Epithelial cell of esophagus (primary cell): ENCODE measurements around the gene NELFB.

Experiments used
- DNase-seq: peaks from one replicate; pipeline ENCODE4 v3.0.0; 2010; ENCODE audit warnings: low read depth
- H3K4me3 ChIP-seq: 2 replicates; pipeline ENCODE4 v1.5.1; 2011; ENCODE audit warnings: mild to moderate bottlenecking, low read length, control low read depth
- CTCF ChIP-seq: IDR thresholded peaks from 2 replicates; pipeline ENCODE4 v1.5.1; 2011; ENCODE audit warnings: low read depth, mild to moderate bottlenecking, low read length, control low read depth, inconsistent platforms; ENCODE audit not compliant: insufficient read depth; ENCODE audit errors: missing control alignments

The NELFB gene

GRCh38 chr9:137320555-137321384 lies 65.6 kb downstream of the NELFB start:
- TF ChIP-seq CTCF, result no peak
- DNase-seq, result no peak
- no peak overlapping the region for H3K4me3 ChIP-seq

DNA sequence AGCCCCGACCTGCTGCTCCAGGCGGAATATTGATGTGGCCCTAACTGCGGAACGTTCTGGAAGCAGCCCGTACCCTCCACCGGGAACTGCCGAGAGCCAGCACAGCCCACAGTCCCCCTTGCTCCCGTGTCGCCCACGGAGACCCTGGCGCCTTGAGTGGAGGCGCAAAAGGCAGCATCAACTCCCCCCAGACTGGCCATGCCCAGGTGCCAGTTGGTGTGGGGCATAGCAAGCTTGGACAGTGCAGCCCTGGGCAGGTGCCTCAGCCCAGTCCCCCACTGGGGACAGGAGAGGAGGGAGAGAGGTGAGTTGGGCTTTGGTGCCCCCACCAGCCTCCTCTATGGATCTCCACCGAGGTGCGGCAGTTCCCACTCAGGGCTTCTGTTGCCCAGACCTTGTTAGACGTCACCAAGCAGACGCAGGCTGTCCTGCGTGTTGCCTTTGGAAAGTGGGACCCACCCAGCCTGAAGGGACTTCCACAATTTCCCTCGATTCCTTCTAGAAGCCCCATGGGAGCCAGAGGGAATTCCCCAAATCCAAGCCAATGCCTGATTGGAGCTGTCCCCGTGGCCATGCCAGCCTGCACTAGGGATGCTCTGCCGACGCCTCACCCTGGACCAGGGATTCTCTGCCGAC lies 66.7 kb downstream of the NELFB start:
- no peak for DNase-seq
- no peak for TF ChIP-seq CTCF

More for the DNA sequence above, 66.7 kb downstream of the NELFB start:
- H3K4me3 ChIP-seq, result no peak overlapping the region
